HG02885 (cell line): Measurements from ENCODE around the gene ITGB7.
A peak's percentile ranks its signal among the peaks of the same experiment; 100 is the strongest.

Experiments
- ATAC-seq: cut with Tn5 transposase; IDR thresholded peaks from one replicate; pipeline ENCODE4 v1.9.1; 2021; ENCODE audit warnings: mild to moderate bottlenecking; ENCODE audit not compliant: unreplicated experiment, poor library complexity

Gene ITGB7

GRCh38 chr12:53159195-53159839, 47.7 kb downstream of the ITGB7 start:
- peak; percentile 66 for ATAC-seq

- ATAC-seq: no peak
Measured at GRCh38 chr12:53152390-53152789, 54.7 kb downstream of the ITGB7 start.

GRCh38 chr12:53151039-53151438, 56.0 kb downstream of the ITGB7 start:
- no peak for ATAC-seq

- ATAC-seq: no peak
Measured at GRCh38 chr12:53147653-53148052, 59.4 kb downstream of the ITGB7 start.

- no peak for ATAC-seq
Measured at GRCh38 chr12:53147181-53147580, 59.9 kb downstream of the ITGB7 start.

- ATAC-seq: no peak
Measured at GRCh38 chr12:53145383-53146260, 61.4 kb downstream of the ITGB7 start.

GRCh38 chr12:53143355-53143754, 63.7 kb downstream of the ITGB7 start:
- no peak for ATAC-seq
